Measurements from ENCODE around the gene AP3D1. TPM values are rescaled to one million over a fixed set of nuclear protein-coding genes. Genes with fewer than 3 reads are reported as not detected.
A peak's percentile ranks its signal among the peaks of the same experiment; 100 is the strongest.
"Not testable (repeated sequence)": the region's sequence is repeated elsewhere in the genome, so short reads cannot be mapped to it uniquely, and the experiment has no call there.

AP3D1 gene
- total RNA-seq, result 63.4 TPM

- ATAC-seq (peak; percentile 91), DNase-seq (ENCODE audit: low spot score) (peak; percentile 100)
Measured at GRCh38 chr19:2151339-2152229, at the start of gene AP3D1. Gene AP3D1 (minus strand): TSS chr19:2151566. CDS start chr19:2151334, 232 bp downstream.

- not testable (repeated sequence) for ATAC-seq
Measured at GRCh38 chr19:2200624-2201294, 49.4 kb upstream of the AP3D1 start.

GRCh38 chr19:2199861-2200623, 48.7 kb upstream of the AP3D1 start:
- ATAC-seq (no peak), DNase-seq (ENCODE audit: low spot score) (no peak)

More at GRCh38 chr19:2200624-2201294, 49.4 kb upstream of the AP3D1 start:
- not testable (repeated sequence) for DNase-seq (ENCODE audit: low spot score)

- no peak for ATAC-seq
Measured at GRCh38 chr19:2199215-2199614, 47.8 kb upstream of the AP3D1 start.

GRCh38 chr19:2198317-2198716, 47.0 kb upstream of the AP3D1 start:
- DNase-seq (ENCODE audit: low spot score), result no peak
- ATAC-seq, result no peak

More at GRCh38 chr19:2199215-2199614, 47.8 kb upstream of the AP3D1 start:
- no peak for DNase-seq (ENCODE audit: low spot score)

GRCh38 chr19:2197270-2197669, 45.9 kb upstream of the AP3D1 start:
- no peak for ATAC-seq
- no peak for DNase-seq (ENCODE audit: low spot score)

- DNase-seq (ENCODE audit: low spot score), result no peak
- no peak for ATAC-seq
Measured at GRCh38 chr19:2195914-2196313, 44.5 kb upstream of the AP3D1 start.

GRCh38 chr19:2195361-2195760, 44.0 kb upstream of the AP3D1 start:
- DNase-seq (ENCODE audit: low spot score), result no peak

GRCh38 chr19:2194513-2195078, 43.2 kb upstream of the AP3D1 start:
- ATAC-seq (no peak), DNase-seq (ENCODE audit: low spot score) (no peak)

More at GRCh38 chr19:2195361-2195760, 44.0 kb upstream of the AP3D1 start:
- no peak for ATAC-seq

GRCh38 chr19:2193807-2194206, 42.4 kb upstream of the AP3D1 start:
- ATAC-seq, result no peak

GRCh38 chr19:2192862-2193261, 41.5 kb upstream of the AP3D1 start:
- DNase-seq (ENCODE audit: low spot score) (no peak), ATAC-seq (no peak)

More at GRCh38 chr19:2193807-2194206, 42.4 kb upstream of the AP3D1 start:
- DNase-seq (ENCODE audit: low spot score), result no peak

- no peak for DNase-seq (ENCODE audit: low spot score)
- peak; percentile 11 for ATAC-seq
Measured at GRCh38 chr19:2191456-2192310, 40.3 kb upstream of the AP3D1 start.

GRCh38 chr19:2190848-2191455, 39.6 kb upstream of the AP3D1 start:
- no peak for DNase-seq (ENCODE audit: low spot score)
- no peak for ATAC-seq

GRCh38 chr19:2189880-2190279, 38.5 kb upstream of the AP3D1 start:
- DNase-seq (ENCODE audit: low spot score) (no peak), ATAC-seq (no peak)

- ATAC-seq (no peak), DNase-seq (ENCODE audit: low spot score) (no peak)
Measured at GRCh38 chr19:2188708-2189385, 37.5 kb upstream of the AP3D1 start.

- ATAC-seq, result no peak
- no peak for DNase-seq (ENCODE audit: low spot score)
Measured at GRCh38 chr19:2187159-2187558, 35.8 kb upstream of the AP3D1 start.

- peak; percentile 45 for ATAC-seq
- no peak for DNase-seq (ENCODE audit: low spot score)
Measured at GRCh38 chr19:2186071-2186846, 34.9 kb upstream of the AP3D1 start.

- no peak for DNase-seq (ENCODE audit: low spot score)
- no peak for ATAC-seq
Measured at GRCh38 chr19:2185734-2186070, 34.3 kb upstream of the AP3D1 start.

Measured in left lobe of liver (tissue), 2 donors.